K562 (cell line): Measurements from ENCODE around the gene NCOR2. TPM values are rescaled to one million over a fixed set of nuclear protein-coding genes. Genes with fewer than 3 reads are reported as not detected.

Experiments
- ARID1B ChIP-seq: fragments of 450-650 bp; IDR thresholded peaks from 2 replicates; pipeline ENCODE4 v1.6.1; 2016; ENCODE audit warnings: antibody characterized with exemption, mild to moderate bottlenecking, inconsistent platforms
- BCOR ChIP-seq: fragments of 450-650 bp; IDR thresholded peaks from 2 replicates; pipeline ENCODE4 v1.6.1; 2016
- HDAC2 ChIP-seq: fragments of 450-650 bp; IDR thresholded peaks from 2 replicates; pipeline ENCODE4 v1.6.1; 2016; ENCODE audit warnings: mild to moderate bottlenecking
- KHSRP ChIP-seq: fragments of 450-650 bp; IDR thresholded peaks from 2 replicates; pipeline ENCODE4 v1.6.1; 2017
- L3MBTL2 ChIP-seq: fragments of 450-650 bp; IDR thresholded peaks from 2 replicates; pipeline ENCODE4 v1.6.1; 2016; ENCODE audit warnings: mild to moderate bottlenecking, moderate library complexity
- MAZ ChIP-seq, 2 experiments: fragments of 450-650 bp in 1 of 2; sonication (generic) in 1 of 2; formaldehyde crosslinking; IDR thresholded peaks in 1 of 2; conservative IDR thresholded peaks in 1 of 2; 2 replicates each; pipeline versions ENCODE4 v1.4.0 to v1.5.0; 2020; ENCODE audit warnings: mild to moderate bottlenecking in 1 of 2, missing genetic modification reagents in 1 of 2
- MECOM ChIP-seq: fragments of 250-450 bp; sonication (Bioruptor Pico); IDR thresholded peaks from 2 replicates; pipeline ENCODE4 v1.8.0; 2022; ENCODE audit warnings: inconsistent platforms
- MXI1 ChIP-seq: IDR thresholded peaks from 2 replicates; pipeline ENCODE4 v1.6.1; 2011; ENCODE audit warnings: low read depth, mild to moderate bottlenecking, improper control_type of control experiment, low read length
- PHB2 ChIP-seq: fragments of 450-650 bp; IDR thresholded peaks from 2 replicates; pipeline ENCODE4 v1.6.1; 2017; ENCODE audit warnings: low read depth
- PHF20 ChIP-seq: fragments of 450-650 bp; IDR thresholded peaks from 2 replicates; pipeline ENCODE4 v1.6.1; 2018; ENCODE audit not compliant: partially characterized antibody
- TAL1 ChIP-seq: fragments of 450-650 bp; IDR thresholded peaks from 2 replicates; pipeline ENCODE4 v1.6.1; 2016; ENCODE audit warnings: mild to moderate bottlenecking
- TOE1 ChIP-seq, 2 experiments: fragments of 450-650 bp in 1 of 2; sonication (generic) in 1 of 2; formaldehyde crosslinking in 1 of 2; IDR thresholded peaks; 2 replicates each; pipeline versions ENCODE4 v1.7.1 to v1.8.0; 2016 to 2022; ENCODE audit warnings: borderline replicate concordance in 2 of 2, mild to moderate bottlenecking in 2 of 2, antibody characterized with exemption in 1 of 2, inconsistent platforms in 1 of 2, low read depth in 1 of 2, missing genetic modification reagents in 1 of 2, moderate library complexity in 1 of 2
- ZBTB17 ChIP-seq: fragments of 450-650 bp; formaldehyde crosslinking; IDR thresholded peaks from 2 replicates; pipeline ENCODE4 v1.4.0; 2020; ENCODE audit warnings: mild to moderate bottlenecking
- ZBTB49 ChIP-seq: sonication (generic); formaldehyde crosslinking; IDR thresholded peaks from 2 replicates; pipeline ENCODE4 v1.8.0; 2022; ENCODE audit warnings: missing genetic modification reagents, mild to moderate bottlenecking, borderline replicate concordance
- ZFX ChIP-seq: sonication (generic); formaldehyde crosslinking; IDR thresholded peaks from 2 replicates; pipeline ENCODE4 v1.8.0; 2022; ENCODE audit warnings: mild to moderate bottlenecking, missing genetic modification reagents, moderate library complexity
- ZNF3 ChIP-seq: fragments of 250-450 bp; sonication (Bioruptor Pico); IDR thresholded peaks from 2 replicates; pipeline ENCODE4 v1.5.0; 2021; ENCODE audit warnings: mild to moderate bottlenecking, moderate library complexity
- ZNF589 ChIP-seq: fragments of 200-800 bp; sonication (Bioruptor generic); IDR thresholded peaks from 2 replicates; pipeline ENCODE4 v1.6.1; 2016; ENCODE audit warnings: low read depth, missing genetic modification characterization, missing compliant biosample characterization
- ZNF785 ChIP-seq: fragments of 250-450 bp; sonication (Bioruptor Pico); IDR thresholded peaks from 2 replicates; pipeline ENCODE4 v1.4.0; 2020; ENCODE audit warnings: mild to moderate bottlenecking
- polyA plus RNA-seq, 8 experiments: library from polyadenylated mRNA; depleted of rRNA in 4 of 8; stranded (reverse) in 5 of 8; unstranded in 3 of 8; fragments of >200 nt; fragmentation: Nextera tagmentation in 2 of 8; fragmentation: Illumina TruSeq in 1 of 8; extraction: Ambion mirVana in 2 of 8; extraction: Trizol in 1 of 8; gene quantifications; 2 replicates each; pipeline versions ENCODE4 v1.2.1 to v1.2.3, GENCODE V29; 2011 to 2014; ENCODE audit warnings: inconsistent platforms in 1 of 8, missing spikeins in 1 of 8
- total RNA-seq, 7 experiments: library from RNA; depleted of rRNA in 6 of 7; stranded (reverse); fragments of >200 nt in 6 of 7; fragmentation: Illumina TruSeq in 2 of 7; extraction: Trizol in 2 of 7; gene quantifications; 2 replicates each; pipeline versions ENCODE4 v1.2.1 to v1.2.3, GENCODE V29; 2011 to 2021; ENCODE audit warnings: low replicate concordance in 1 of 7
- TF ChIP-seq, protein P1 (sequence below): sonication (generic); formaldehyde crosslinking; IDR thresholded peaks from 2 replicates; pipeline ENCODE4 v1.8.0; 2022; ENCODE audit warnings: mild to moderate bottlenecking, missing genetic modification reagents
- TF ChIP-seq, protein P2 (sequence below), 2 experiments: fragments of 450-650 bp; conservative IDR thresholded peaks; 2 replicates each; pipeline ENCODE4 v1.6.1; 2017; ENCODE audit warnings: mild to moderate bottlenecking in 2 of 2, moderate library complexity in 2 of 2

NCOR2 gene
- total and polyA plus RNA-seq, 9 of the 15 experiments (the other 6 are each of a cell fraction or from before 2014, with no cell fraction given), result 0.18 to 126 (median 8.4) TPM

DNA sequence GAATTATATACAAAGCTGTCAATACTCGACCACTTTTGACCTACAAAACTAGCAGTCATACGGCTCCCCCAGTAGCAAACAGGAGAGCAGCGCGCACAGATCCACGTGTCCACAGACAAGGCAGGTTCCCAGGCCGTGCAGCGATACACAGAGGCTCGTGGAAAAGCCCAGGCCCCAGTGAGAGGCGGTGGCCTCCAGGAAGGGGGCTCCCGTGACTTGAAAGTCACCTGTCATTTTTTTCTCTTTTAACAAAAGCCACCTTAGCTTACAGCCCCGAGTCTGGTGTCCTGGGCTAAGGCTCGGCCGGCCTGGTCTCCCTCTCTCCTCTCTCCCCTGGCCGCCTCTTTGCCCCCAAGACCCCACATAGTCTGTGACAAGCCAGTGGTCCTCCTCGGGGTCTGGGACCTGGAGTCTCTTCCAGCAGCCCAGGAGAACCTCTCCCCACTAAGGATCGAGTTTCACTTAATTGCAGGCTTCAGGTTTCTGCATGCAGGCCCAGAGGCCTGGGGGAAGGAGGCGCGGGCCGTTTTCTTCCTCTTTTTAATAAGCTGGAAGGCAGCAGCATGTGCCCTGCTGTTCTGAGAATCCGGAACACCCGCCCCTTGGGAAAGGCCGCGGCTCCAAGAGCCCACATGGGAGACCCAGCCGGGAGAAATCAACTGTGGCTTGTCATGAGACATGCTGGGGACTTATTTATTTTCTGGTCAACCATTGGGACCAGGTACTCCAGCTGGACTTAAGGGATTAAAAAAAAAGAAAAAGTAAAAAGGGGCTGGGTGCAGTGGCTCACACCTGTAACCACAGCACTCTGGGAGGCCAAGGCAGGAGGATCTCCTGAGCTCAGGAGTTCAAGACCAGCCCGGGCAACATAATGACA, 15.9 kb downstream of the NCOR2 start (continued):
- no peak for TF ChIP-seq ZBTB49 (CRISPR knock-in tag)
- peak; percentile 90 for TF ChIP-seq ZFX (CRISPR knock-in tag)
- 0 out of 2 replicates have a peak, but pooled peaks have one; percentile 49 for TF ChIP-seq HDAC2
- TF ChIP-seq, protein P1, sequence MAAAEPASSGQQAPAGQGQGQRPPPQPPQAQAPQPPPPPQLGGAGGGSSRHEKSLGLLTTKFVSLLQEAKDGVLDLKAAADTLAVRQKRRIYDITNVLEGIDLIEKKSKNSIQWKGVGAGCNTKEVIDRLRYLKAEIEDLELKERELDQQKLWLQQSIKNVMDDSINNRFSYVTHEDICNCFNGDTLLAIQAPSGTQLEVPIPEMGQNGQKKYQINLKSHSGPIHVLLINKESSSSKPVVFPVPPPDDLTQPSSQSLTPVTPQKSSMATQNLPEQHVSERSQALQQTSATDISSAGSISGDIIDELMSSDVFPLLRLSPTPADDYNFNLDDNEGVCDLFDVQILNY, result no peak
- TF ChIP-seq ZNF785 (CRISPR knock-in tag), result no peak
- TF ChIP-seq MAZ (CRISPR knock-in tag; conservative IDR thresholded peaks at IDR 0.05 in 1 of 2, IDR thresholded peaks at IDR 0.05 in 1 of 2), result peak in 1 of 2 experiments; percentile 66; a peak in 2 of 4 replicates
- TF ChIP-seq MECOM (CRISPR knock-in tag), result no peak
- TF ChIP-seq KHSRP, result no peak
- TF ChIP-seq ZNF3 (CRISPR knock-in tag), result no peak
- TF ChIP-seq, protein P2, sequence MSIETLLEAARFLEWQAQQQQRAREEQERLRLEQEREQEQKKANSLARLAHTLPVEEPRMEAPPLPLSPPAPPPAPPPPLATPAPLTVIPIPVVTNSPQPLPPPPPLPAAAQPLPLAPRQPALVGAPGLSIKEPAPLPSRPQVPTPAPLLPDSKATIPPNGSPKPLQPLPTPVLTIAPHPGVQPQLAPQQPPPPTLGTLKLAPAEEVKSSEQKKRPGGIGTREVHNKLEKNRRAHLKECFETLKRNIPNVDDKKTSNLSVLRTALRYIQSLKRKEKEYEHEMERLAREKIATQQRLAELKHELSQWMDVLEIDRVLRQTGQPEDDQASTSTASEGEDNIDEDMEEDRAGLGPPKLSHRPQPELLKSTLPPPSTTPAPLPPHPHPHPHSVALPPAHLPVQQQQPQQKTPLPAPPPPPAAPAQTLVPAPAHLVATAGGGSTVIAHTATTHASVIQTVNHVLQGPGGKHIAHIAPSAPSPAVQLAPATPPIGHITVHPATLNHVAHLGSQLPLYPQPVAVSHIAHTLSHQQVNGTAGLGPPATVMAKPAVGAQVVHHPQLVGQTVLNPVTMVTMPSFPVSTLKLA (conservative IDR thresholded peaks at IDR 0.05), result peak; percentile 56 to 67; a peak in 3 of 4 replicates
- TF ChIP-seq TOE1 (IDR thresholded peaks at IDR 0.05; ENCODE audit: borderline replicate concordance), result no peak
- TF ChIP-seq TOE1 (CRISPR knock-in tag; IDR thresholded peaks at IDR 0.05; ENCODE audit: borderline replicate concordance, low read depth), result no peak
- peak; percentile 26; the same call in 1 of the 2 replicates for TF ChIP-seq BCOR
- 0 out of 2 replicates have a peak, but pooled peaks have one; percentile 46 for TF ChIP-seq ZNF589
- no peak for TF ChIP-seq ZBTB17
- TF ChIP-seq PHF20, result no peak
- TF ChIP-seq PHB2, result no peak
- TF ChIP-seq MXI1, result peak; percentile 33; the same call in 1 of the 2 replicates
- 0 out of 2 replicates have a peak, but pooled peaks have one; percentile 22 for TF ChIP-seq ARID1B
- TF ChIP-seq TAL1, result no peak
- TF ChIP-seq L3MBTL2, result peak; percentile 87
